Measurements from ENCODE around the gene ITIH5.

GRCh38 chr10:7550013-7550412 lies 116.8 kb downstream of the ITIH5 start:
- TF ChIP-seq, protein P1, sequence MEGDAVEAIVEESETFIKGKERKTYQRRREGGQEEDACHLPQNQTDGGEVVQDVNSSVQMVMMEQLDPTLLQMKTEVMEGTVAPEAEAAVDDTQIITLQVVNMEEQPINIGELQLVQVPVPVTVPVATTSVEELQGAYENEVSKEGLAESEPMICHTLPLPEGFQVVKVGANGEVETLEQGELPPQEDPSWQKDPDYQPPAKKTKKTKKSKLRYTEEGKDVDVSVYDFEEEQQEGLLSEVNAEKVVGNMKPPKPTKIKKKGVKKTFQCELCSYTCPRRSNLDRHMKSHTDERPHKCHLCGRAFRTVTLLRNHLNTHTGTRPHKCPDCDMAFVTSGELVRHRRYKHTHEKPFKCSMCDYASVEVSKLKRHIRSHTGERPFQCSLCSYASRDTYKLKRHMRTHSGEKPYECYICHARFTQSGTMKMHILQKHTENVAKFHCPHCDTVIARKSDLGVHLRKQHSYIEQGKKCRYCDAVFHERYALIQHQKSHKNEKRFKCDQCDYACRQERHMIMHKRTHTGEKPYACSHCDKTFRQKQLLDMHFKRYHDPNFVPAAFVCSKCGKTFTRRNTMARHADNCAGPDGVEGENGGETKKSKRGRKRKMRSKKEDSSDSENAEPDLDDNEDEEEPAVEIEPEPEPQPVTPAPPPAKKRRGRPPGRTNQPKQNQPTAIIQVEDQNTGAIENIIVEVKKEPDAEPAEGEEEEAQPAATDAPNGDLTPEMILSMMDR (IDR thresholded peaks at IDR 0.05; ENCODE audit: low read length) = no peak
- TF ChIP-seq EZH2 (optimal IDR thresholded peaks at IDR 0.05; ENCODE audit: low read depth, low read length) = no peak

Data from MM.1S (cell line).